Measurements from ENCODE around the gene LCN10.

LCN10 gene

GRCh38 chr9:136743639-136744211 is 985 bp upstream of the LCN10 start:
- DNase-seq (ENCODE audit: low read depth, low spot score): no peak
- H3K4me3 ChIP-seq (ENCODE audit: low read length): no peak overlapping the region

- no peak for DNase-seq (ENCODE audit: low read depth, low spot score)
- H3K4me3 ChIP-seq (ENCODE audit: low read length): no peak overlapping the region
Observed at GRCh38 chr9:136741883-136742571, 713 bp downstream of the LCN10 start.

GRCh38 chr9:136740971-136741882 is 1.5 kb downstream of the LCN10 start:
- H3K4me3 ChIP-seq (ENCODE audit: low read length): no peak overlapping the region
- no peak for DNase-seq (ENCODE audit: low read depth, low spot score)

- no peak for DNase-seq (ENCODE audit: low read depth, low spot score)
- no peak overlapping the region for H3K4me3 ChIP-seq (ENCODE audit: low read length)
Observed at GRCh38 chr9:136740491-136740890, 2.2 kb downstream of the LCN10 start.

- DNase-seq (ENCODE audit: low read depth, low spot score): no peak
- H3K4me3 ChIP-seq (ENCODE audit: low read length): no peak overlapping the region
Observed at GRCh38 chr9:136740069-136740468, 2.7 kb downstream of the LCN10 start.

GRCh38 chr9:136739509-136739908 is 3.2 kb downstream of the LCN10 start:
- no peak for DNase-seq (ENCODE audit: low read depth, low spot score)
- H3K4me3 ChIP-seq (ENCODE audit: low read length): no peak overlapping the region

GRCh38 chr9:136738960-136739359 is 3.8 kb downstream of the LCN10 start:
- H3K4me3 ChIP-seq (ENCODE audit: low read length): no peak overlapping the region
- no peak for DNase-seq (ENCODE audit: low read depth, low spot score)

GRCh38 chr9:136735812-136736480 is 6.8 kb downstream of the LCN10 start:
- no peak for DNase-seq (ENCODE audit: low read depth, low spot score)
- no peak overlapping the region for H3K4me3 ChIP-seq (ENCODE audit: low read length)

- DNase-seq (ENCODE audit: low read depth, low spot score): no peak
- no peak overlapping the region for H3K4me3 ChIP-seq (ENCODE audit: low read length)
Observed at GRCh38 chr9:136734837-136735496, 7.8 kb downstream of the LCN10 start.

GRCh38 chr9:136733611-136734010 is 9.1 kb downstream of the LCN10 start:
- H3K4me3 ChIP-seq (ENCODE audit: low read length): no peak overlapping the region
- DNase-seq (ENCODE audit: low read depth, low spot score): no peak

- no peak overlapping the region for H3K4me3 ChIP-seq (ENCODE audit: low read length)
- DNase-seq (ENCODE audit: low read depth, low spot score): no peak
Observed at GRCh38 chr9:136732444-136733178, 10.1 kb downstream of the LCN10 start.

- DNase-seq (ENCODE audit: low read depth, low spot score): no peak
- H3K4me3 ChIP-seq (ENCODE audit: low read length): no peak overlapping the region
Observed at GRCh38 chr9:136729926-136730325, 12.8 kb downstream of the LCN10 start.

GRCh38 chr9:136729144-136729543 is 13.6 kb downstream of the LCN10 start:
- DNase-seq (ENCODE audit: low read depth, low spot score): no peak
- H3K4me3 ChIP-seq (ENCODE audit: low read length): peak overlapping the region; percentile 99

GRCh38 chr9:136728548-136729123 is 14.1 kb downstream of the LCN10 start:
- peak overlapping the region; percentile 99 for H3K4me3 ChIP-seq (ENCODE audit: low read length)
- DNase-seq (ENCODE audit: low read depth, low spot score): no peak

- DNase-seq (ENCODE audit: low read depth, low spot score): peak; percentile 83
Observed at GRCh38 chr9:136728080-136728547, 14.6 kb downstream of the LCN10 start.

GRCh38 chr9:136726631-136727191 is 16.0 kb downstream of the LCN10 start:
- DNase-seq (ENCODE audit: low read depth, low spot score): peak; percentile 47
- H3K4me3 ChIP-seq (ENCODE audit: low read length): peak overlapping the region; percentile 99

More at GRCh38 chr9:136728080-136728547, 14.6 kb downstream of the LCN10 start:
- peak overlapping the region; percentile 99 for H3K4me3 ChIP-seq (ENCODE audit: low read length)

GRCh38 chr9:136726118-136726517 is 16.6 kb downstream of the LCN10 start:
- no peak for DNase-seq (ENCODE audit: low read depth, low spot score)
- peak overlapping the region; percentile 99 for H3K4me3 ChIP-seq (ENCODE audit: low read length)

- no peak overlapping the region for H3K4me3 ChIP-seq (ENCODE audit: low read length)
- no peak for DNase-seq (ENCODE audit: low read depth, low spot score)
Observed at GRCh38 chr9:136725612-136726011, 17.1 kb downstream of the LCN10 start.
